Suppressor macrophage treated with lipopolysaccharide for 4 hours (primary cell): ENCODE data around the gene RARRES2.
"Not testable (repeated sequence)": the region's sequence is repeated elsewhere in the genome, so short reads cannot be mapped to it uniquely, and the experiment has no call there.

Experiments used
- DNase-seq: peaks from one replicate; pipeline ENCODE4 v3.0.0-alpha.2; 2020

RARRES2 gene

DNA sequence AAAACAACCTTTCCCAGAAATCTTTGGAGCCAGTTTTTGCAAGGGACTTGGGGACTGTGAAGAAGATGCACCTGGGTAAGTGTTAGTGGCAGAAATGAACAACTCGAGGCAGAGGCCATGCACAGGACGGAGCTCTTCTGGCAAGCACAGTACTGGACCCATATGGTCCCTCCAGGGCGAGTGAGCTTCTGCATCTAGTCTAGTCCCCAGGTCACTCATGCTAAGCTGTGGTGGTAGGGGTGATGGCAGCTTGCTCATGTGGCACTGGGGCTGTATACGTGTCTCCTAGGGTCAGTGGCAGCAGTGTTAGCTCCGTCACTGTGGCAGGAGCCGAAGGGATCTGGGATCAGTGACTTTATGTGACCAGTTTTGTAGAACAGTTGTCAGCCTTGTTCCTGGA is 27.6 kb downstream of the RARRES2 start:
- no peak for DNase-seq

DNA sequence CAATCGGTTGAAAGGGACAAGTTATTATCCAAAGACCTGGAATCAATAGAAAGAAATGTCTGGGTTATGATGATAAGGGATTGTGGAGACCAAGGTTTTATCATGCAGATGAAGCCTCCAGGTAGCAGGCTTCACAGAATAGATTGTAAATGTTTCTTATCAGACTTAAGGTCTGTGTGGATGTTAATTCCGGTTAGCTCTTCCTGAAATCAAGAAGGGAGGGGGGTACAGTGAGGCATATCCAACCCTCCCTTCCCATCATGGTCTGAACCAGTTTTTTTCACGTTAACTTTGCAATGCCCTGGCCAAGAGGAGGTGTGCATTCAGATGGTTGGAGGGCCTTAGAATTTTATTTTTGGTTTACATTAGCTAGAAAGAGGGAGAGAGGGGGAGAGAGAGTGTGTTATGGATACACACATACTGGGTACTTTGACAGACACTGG is 28.0 kb downstream of the RARRES2 start:
- DNase-seq = no peak

DNA sequence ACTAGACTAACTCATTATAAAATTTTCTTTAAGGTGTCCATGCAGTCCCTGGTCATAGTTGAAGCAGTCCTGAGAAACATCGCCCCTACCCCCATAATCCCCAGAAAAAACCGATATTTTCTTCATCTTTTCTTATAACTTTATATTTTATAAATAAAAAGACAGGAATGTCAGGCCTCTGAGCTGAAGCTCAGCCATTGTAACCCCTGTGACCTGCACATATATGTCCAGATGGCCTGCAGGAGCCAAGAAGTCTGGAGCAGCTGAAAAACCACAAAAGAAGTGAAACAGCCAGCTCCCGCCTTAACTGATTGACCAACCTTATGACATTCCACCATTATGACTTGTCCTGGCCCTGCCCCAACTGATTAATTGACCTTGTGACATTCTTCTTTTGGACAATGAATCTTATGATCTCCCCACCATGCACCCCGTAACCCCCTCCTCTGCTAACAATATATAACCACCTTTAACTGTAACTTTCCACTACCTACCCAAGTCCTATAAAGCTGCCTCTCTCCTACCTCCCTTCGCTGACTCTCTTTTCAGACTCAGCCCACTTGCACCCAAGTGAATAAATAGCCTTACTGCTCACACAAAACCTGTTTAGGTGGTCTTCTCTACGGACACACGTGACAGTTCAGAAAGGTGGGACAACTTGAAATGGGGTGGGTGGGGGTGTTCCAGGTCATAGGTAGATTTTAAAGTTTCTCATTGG is 28.6 kb downstream of the RARRES2 start:
- peak; percentile 32 for DNase-seq

DNA sequence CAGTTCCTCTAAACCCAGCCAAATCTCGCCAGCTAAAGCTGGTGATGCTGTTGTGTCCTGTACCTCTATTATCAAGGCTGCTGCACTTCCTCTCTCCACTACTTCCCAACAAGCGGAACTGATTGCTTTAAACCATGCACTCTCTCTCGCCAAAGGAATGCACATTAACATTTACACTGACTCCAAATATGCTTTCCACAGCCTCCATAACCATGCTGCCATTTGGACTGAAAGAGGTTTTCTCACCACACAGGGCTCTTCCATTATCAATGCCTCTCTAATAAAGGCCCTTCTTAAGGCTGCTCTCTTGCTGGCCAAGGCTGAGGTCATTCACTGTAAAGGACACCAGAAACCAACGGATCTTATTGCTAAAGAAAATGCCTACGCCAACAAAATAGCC is 29.7 kb downstream of the RARRES2 start:
- DNase-seq = no peak

DNA sequence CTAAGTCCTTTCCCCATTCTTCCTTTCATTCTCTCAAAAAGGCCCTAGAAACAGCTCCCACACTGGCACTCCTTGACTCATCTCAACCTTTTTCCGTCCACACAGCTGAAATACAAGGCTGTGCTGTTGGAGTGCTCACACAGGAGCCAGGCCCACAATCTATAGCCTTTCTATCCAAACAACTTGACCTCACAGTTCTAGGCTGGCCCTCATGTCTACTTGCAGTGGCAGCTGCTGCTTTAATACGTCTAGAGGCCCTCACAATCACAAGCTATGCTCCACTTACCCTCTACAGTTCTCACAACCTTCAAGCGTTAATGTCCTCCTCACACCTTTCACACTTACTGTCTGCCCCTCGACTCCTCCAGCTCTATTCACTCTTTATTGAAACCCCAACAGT is 30.3 kb downstream of the RARRES2 start:
- no peak for DNase-seq

DNA sequence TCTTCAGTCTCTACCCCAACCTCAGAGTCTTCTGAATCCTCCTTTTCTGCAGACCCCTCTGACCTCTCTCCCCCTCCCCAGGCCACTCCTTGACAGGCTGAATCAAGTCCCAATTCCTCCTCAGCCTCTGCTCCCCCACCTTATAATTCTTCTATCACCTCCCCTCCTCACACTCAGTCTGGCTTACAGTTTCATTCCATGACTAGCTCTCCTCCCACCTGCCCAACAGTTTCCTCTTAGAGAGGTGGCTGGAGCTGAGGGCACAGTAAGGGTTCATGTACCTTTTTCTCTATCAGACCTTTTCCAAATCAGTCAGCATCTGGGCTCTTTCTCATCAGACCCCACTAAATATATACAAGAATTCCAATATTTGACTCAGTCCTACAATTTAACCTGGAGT is 32.9 kb downstream of the RARRES2 start:
- no peak for DNase-seq

DNA sequence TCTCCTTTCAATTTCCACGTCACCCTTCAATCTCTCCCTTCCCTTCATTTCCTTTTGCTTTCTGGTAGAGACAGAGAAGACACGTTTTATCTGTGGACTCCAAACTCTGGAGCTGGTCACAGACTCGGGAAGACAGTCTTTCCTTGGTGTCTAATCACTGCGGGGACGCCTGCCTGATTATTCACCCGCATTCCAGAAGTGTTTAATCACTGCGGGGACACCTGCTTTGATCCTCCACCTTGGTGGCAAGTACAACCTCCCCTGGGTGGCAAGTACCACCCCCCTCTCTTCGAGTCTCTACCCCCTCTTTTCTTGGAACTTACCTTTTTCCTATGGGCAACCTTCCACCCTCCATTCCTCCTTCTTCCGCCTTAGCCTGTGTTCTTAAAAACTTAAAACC is 33.5 kb downstream of the RARRES2 start:
- DNase-seq = no peak

DNA sequence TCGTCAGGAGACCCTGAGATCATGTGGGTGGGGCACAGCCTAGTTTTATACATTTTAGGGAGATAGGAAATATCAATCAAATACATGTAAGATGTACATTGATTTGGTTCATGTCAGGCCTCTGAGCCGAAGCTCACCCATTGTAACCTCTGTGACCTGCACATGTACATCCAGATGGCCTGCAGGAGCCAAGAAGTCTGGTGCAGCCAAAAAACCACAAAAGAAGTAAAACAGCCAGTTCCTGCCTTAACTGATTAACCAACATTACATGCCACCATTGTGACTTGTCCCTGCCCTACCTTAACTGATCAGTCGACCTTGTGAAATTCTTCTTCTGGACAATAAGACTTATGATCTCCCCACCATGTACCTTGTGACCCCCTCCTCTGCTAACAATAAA is 34.3 kb downstream of the RARRES2 start:
- no peak for DNase-seq

DNA sequence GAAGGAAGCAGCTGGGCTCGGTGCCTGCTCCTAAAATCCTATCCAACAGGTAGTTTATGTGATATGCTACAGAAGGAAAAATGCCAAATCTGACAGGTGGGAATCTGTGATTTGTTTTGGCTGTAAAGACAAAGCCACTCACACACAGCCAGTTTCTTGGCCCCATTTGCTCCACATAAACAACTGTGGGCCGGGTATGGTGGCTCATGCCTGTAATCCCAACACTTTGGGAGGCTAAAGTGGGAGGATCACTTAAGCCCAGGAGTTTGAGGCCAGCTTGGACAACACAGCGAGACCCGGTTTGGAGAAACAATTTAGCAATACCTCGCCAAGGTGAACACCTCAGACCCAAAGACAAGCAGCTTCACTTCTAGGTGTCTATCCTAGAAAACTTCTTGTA is 35.1 kb downstream of the RARRES2 start:
- DNase-seq = not testable (repeated sequence)

DNA sequence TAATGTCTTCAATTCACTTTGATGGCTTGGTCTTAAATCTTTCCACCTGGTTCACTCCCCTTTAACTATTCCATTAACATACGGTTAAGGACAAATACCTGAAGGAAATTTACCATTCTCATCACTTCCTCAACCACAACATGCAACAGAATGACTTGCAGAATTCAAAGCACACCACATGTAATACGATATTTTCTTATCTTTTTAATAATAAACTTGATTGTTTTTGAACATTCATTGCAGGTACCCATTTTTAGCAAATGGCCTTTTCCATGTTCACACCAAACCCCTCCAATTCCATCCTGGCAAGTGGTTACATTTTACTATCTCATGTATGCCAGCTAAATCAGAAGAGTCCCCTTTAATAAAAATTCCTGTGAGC is 35.5 kb downstream of the RARRES2 start:
- not testable (repeated sequence) for DNase-seq

DNA sequence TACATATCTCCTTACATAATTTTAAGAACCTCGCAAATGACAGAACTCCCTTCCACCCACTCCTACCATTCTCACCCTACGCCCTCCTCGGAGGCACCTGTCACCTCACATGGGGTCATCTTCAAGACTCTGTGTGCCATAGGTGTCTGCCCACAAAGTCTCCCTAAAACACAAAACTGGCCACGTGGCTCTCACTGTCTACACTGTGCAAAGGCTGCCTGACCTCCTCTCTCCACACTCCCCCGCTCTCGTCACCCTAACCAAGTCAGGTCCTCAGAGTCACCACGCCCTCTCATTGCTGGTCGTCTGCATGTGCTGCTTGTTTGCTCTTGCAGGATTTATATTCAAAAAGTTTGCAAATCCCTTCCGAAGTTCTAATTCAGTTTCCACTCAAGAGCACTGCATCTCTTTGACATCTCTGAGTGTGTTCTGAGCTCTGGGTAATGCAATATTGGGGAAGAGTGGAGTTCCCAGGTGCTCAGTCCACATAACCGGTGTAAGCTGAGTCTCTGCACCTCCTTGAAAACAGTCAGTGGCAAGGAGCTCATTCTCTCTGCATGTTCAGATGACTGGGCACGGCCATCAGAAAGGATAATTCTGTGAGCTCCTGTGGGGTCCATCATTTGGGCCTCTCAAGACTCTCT is 36.0 kb downstream of the RARRES2 start:
- DNase-seq = not testable (repeated sequence)

DNA sequence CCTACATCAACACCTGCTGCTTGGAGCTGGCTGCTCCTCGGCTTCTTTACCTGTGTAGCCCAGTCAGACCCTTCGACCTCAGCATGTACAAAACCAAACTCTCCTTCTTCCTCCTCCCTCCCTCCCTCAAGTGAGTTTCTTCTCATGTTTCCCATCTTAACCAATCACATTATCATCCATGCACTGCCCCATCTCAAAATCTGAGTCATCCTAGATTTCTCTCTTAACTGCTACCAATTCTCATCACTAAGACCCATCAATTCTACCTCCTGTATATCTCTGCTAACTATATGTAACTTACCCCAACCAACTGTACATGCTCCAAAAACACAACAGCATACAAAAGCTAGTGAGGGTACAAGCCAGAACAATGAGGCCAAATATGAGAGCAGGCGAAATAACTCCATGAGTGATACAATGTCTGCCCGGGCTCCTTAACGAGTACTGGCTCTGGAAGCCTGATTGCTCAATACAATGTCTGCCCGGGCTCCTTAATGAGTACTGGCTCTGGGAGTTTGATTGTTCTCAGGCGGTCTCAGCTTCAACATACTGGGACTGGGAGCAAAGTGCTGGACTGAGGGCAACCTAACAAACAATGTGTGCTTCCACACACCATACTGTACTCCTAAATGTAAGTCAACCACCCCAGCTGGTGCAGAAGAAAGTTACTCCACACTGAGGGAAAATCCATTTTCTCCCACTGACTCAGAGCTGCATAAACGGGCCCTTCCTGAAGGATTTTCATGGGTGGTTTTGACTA is 36.8 kb downstream of the RARRES2 start:
- DNase-seq = not testable (repeated sequence)

DNA sequence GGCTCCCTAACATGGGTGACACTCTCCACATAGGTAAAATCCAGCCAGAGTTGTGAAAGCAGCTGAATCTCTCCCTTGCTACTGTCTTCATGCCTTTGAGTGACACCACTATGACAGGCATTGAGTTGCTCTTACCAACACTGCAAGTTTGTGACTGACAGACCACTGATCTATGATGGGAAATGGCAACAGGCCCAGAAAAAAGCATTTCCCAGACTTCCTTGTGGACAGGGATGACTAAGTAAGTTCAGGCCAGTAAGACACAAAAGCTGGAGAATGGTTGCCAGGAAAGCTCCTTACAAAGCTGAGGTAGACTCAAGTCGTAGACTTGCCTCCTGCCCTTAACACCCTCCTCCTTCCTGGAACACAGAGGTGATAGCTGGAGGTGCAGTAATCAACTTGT is 38.5 kb downstream of the RARRES2 start:
- not testable (repeated sequence) for DNase-seq

DNA sequence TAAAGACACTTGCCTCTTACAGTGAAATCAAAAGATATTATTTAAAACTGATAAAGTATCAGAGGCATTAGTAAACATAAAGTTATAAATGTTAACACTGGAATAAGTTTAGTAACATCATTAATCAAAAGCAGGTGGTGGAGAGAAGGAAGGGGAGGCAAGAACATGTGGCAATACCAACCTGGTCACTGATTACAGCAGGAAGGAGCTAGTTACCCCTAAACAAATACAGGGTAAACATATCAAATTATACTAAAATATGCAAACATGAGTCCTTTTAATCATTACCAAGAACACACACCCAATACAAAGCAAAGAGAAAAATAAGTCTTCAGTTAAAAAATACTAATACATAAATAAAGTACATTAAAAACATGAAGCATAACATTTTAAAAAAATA is 43.5 kb downstream of the RARRES2 start:
- DNase-seq = not testable (repeated sequence)

DNA sequence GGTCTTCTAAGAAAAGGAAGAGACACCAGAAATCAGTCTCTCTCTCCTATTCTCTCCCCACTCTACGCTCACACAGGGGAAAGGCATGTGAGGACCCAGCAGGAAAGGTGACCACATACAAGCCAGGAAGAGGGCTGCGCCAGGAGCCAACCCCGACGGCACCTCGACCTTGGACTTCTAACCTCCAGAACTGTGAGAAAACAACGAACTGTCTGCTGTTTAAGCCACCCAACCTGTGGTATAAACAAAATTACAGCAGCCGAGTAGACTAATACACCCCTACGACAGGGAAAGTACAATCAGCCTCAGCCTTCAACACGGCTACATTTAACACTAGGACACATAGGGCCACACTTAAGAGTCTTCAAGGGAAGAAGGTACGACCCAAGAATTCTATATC is 44.6 kb downstream of the RARRES2 start:
- DNase-seq = not testable (repeated sequence)

DNA sequence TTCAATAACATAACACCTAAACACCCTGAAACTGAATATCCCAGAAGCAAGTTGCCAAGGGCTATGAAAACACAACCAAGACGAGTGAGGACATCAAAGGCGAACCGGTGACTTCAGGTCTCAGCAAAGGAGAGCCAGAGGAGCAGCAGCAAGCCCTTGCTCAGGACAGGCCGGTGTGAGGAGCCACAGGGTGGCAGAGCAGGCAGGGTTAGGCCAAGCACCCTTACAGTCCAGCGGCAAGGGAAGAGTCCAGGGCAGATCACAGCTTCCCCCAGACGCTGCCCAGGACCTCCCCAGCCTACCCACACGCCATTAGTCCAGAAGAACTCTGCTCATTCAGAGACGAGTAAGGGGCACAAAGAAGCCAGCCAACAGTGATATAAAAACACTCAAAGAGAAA is 45.8 kb downstream of the RARRES2 start:
- not testable (repeated sequence) for DNase-seq

DNA sequence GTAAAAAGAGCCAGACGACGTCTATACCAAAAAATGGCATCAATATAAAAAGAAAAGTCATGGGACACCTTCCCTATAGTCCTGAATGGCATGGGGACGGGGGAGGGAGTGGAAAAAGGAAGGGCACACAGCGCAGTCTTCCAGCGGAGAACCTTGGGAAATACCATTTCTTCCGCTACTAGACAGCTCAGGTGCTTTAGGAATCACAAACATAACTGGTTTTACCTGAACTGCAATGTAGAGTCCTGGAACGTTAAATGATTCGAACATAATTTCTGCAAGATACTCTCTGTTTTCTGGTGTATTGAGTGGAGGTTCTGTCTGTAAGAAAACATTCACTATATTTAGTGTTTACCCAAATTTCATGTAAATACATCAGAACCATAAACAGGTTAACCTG is 46.4 kb downstream of the RARRES2 start:
- not testable (repeated sequence) for DNase-seq

DNA sequence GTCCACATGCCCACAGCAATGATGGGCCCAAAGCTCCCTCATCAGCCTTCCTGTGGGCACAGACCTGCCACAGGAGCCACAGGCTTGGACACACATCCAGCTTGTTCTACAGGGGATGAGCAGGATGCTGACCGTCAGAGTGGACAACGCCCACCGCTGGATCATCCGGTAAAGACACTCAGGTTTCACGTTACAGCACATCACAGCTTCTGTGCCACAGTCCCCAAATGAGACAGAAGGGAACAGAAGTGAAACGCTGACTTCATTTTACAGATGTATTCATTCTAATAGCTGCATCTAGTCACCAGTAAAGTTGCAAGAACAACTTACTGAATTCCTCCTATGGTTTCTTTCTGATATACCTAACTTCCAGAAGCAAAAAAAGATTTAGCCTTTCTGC is 51.1 kb downstream of the RARRES2 start:
- not testable (repeated sequence) for DNase-seq

DNA sequence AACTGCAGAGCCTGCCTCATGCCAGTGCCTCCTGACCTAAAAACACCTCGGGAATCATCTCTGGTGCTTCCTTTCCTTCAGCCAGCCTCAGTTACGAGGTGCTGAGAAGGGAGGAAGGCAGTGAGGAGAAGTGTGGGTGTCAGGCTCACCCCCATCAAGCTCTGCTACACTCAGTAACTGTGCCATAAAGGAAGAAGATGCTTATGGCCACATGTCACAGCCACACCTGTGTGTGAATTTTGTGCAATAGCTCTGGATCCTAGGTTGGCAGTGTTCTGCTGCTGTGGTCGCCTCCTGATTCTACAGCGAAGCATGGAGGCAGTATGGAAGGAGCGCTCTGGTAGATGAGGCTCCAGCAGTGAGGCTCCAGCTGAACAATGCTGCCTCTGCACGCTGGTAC is 52.6 kb downstream of the RARRES2 start:
- DNase-seq = not testable (repeated sequence)
